Measurements from ENCODE around the gene APRT.

GRCh38 chr16:88792668-88793250, 19.0 kb downstream of the APRT start:
- no peak for TF ChIP-seq CTCF (IDR thresholded peaks at IDR 0.05; ENCODE audit: insufficient read depth, low read length)
- TF ChIP-seq POLR2AphosphoS5 (IDR thresholded peaks at IDR 0.05; ENCODE audit: low read depth), result no peak
- TF ChIP-seq, protein P1, sequence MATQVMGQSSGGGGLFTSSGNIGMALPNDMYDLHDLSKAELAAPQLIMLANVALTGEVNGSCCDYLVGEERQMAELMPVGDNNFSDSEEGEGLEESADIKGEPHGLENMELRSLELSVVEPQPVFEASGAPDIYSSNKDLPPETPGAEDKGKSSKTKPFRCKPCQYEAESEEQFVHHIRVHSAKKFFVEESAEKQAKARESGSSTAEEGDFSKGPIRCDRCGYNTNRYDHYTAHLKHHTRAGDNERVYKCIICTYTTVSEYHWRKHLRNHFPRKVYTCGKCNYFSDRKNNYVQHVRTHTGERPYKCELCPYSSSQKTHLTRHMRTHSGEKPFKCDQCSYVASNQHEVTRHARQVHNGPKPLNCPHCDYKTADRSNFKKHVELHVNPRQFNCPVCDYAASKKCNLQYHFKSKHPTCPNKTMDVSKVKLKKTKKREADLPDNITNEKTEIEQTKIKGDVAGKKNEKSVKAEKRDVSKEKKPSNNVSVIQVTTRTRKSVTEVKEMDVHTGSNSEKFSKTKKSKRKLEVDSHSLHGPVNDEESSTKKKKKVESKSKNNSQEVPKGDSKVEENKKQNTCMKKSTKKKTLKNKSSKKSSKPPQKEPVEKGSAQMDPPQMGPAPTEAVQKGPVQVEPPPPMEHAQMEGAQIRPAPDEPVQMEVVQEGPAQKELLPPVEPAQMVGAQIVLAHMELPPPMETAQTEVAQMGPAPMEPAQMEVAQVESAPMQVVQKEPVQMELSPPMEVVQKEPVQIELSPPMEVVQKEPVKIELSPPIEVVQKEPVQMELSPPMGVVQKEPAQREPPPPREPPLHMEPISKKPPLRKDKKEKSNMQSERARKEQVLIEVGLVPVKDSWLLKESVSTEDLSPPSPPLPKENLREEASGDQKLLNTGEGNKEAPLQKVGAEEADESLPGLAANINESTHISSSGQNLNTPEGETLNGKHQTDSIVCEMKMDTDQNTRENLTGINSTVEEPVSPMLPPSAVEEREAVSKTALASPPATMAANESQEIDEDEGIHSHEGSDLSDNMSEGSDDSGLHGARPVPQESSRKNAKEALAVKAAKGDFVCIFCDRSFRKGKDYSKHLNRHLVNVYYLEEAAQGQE (IDR thresholded peaks at IDR 0.05; ENCODE audit: insufficient replicate concordance, low read depth), result no peak
- no peak for TF ChIP-seq SPI1 (IDR thresholded peaks at IDR 0.05; ENCODE audit: borderline replicate concordance, low read depth)
- no peak for TF ChIP-seq GABPA (IDR thresholded peaks at IDR 0.05; ENCODE audit: low read depth)
